SH-SY5Y (cell line): ENCODE data around the gene PTPN14.

Experiments
- GATA2 ChIP-seq: IDR thresholded peaks from 2 replicates; pipeline ENCODE4 v1.6.1; 2011; ENCODE audit warnings: mild to moderate bottlenecking, low read depth, low read length
- GATA3 ChIP-seq: IDR thresholded peaks from 2 replicates; pipeline ENCODE4 v1.6.1; 2011; ENCODE audit warnings: low read depth, mild to moderate bottlenecking, low read length, moderate library complexity

DNA sequence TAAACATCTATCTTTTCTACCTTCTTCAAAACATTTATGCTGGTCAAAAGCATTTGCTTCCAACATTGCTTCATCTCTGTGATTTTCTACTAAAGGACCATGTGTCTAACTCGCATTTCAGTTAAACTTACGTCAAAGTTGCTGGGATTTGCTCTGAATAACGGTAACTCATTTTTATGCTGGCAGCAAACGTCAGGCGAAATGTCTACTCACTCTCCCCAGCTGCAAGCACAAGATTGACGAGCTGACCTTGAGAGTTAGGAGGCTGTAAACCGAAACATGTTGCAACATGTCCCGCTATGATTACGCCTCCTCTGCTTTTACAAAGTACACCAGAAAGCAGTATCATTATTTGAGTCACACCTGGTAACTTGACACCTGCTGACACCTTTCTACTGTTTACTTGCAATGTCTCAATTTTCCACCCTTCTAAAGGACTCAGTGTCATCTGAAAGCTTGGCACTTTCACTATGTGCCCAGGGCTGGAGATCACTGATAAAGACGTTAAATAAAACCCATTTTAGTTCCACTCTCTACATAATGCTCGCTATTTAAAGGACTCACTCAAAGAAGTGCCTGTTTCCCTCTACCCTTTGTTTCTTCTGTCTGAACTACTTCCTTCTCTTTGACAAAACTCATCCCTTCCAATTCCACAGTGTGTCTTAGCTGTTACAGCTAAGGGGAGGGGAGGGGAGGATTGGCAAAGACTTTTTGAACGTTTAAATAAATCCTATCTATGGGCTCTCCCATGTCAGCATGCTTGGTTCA is 111.9 kb downstream of the PTPN14 start:
- TF ChIP-seq GATA3 (no peak), GATA2 (no peak)
